HEK293 (cell line): ENCODE results near the gene WNT2.

Experiments used
- CTCF ChIP-seq: fragments of 450-650 bp; formaldehyde crosslinking; IDR thresholded peaks from 2 replicates; pipeline ENCODE4 v1.5.1; 2016; ENCODE audit warnings: missing biosample characterization, missing genetic modification characterization
- IKZF3 ChIP-seq: fragments of 450-650 bp; IDR thresholded peaks from 2 replicates; pipeline ENCODE4 v1.5.0; 2018; ENCODE audit warnings: missing biosample characterization, mild to moderate bottlenecking, missing genetic modification characterization, moderate library complexity
- TCF7L2 ChIP-seq: IDR thresholded peaks from 2 replicates; pipeline ENCODE4 v1.6.1; 2011; ENCODE audit warnings: low read depth, mild to moderate bottlenecking, inconsistent platforms, low read length, moderate library complexity, borderline replicate concordance
- TSHZ1 ChIP-seq: fragments of 450-650 bp; formaldehyde crosslinking; IDR thresholded peaks from 2 replicates; pipeline ENCODE4 v1.5.1; 2016; ENCODE audit warnings: missing biosample characterization, missing genetic modification characterization, borderline replicate concordance
- ZBTB17 ChIP-seq: fragments of 450-650 bp; formaldehyde crosslinking; IDR thresholded peaks from 2 replicates; pipeline ENCODE4 v1.5.1; 2016; ENCODE audit warnings: missing biosample characterization, missing genetic modification characterization
- ZBTB49 ChIP-seq: fragments of 450-650 bp; formaldehyde crosslinking; IDR thresholded peaks from 2 replicates; pipeline ENCODE4 v1.5.1; 2016; ENCODE audit warnings: missing biosample characterization, missing genetic modification characterization, low read depth
- ZNF112 ChIP-seq: fragments of 450-650 bp; formaldehyde crosslinking; IDR thresholded peaks from 2 replicates; pipeline ENCODE4 v1.5.0; 2017; ENCODE audit warnings: missing biosample characterization, missing genetic modification characterization
- ZNF121 ChIP-seq: fragments of 450-650 bp; formaldehyde crosslinking; IDR thresholded peaks from 2 replicates; pipeline ENCODE4 v1.5.1; 2016; ENCODE audit warnings: missing biosample characterization, missing genetic modification characterization
- ZNF274 ChIP-seq, 2 experiments: fragments of 200-500 bp in 1 of 2; fragments of 450-650 bp in 1 of 2; sonication (Bioruptor generic) in 1 of 2; formaldehyde crosslinking in 1 of 2; IDR thresholded peaks; 2 replicates each; pipeline versions ENCODE4 v1.5.1 to v1.6.1; 2014 to 2016; ENCODE audit warnings: borderline replicate concordance in 1 of 2, inconsistent platforms in 1 of 2, low read length in 1 of 2, missing biosample characterization in 1 of 2, missing genetic modification characterization in 1 of 2
- ZNF280D ChIP-seq: fragments of 450-650 bp; formaldehyde crosslinking; IDR thresholded peaks from 2 replicates; pipeline ENCODE4 v1.5.1; 2016; ENCODE audit warnings: missing biosample characterization, missing genetic modification characterization
- ZNF433 ChIP-seq: fragments of 450-650 bp; formaldehyde crosslinking; IDR thresholded peaks from 2 replicates; pipeline ENCODE4 v1.5.1; 2016; ENCODE audit warnings: missing biosample characterization, missing genetic modification characterization, low read depth
- ZNF501 ChIP-seq: fragments of 450-650 bp; formaldehyde crosslinking; IDR thresholded peaks from 2 replicates; pipeline ENCODE4 v1.5.1; 2016; ENCODE audit warnings: missing biosample characterization, missing genetic modification characterization

- TF ChIP-seq ZNF121 (tag by site-specific recombination): no peak
- no peak for TF ChIP-seq ZNF112
- TF ChIP-seq ZNF274 (IDR thresholded peaks at IDR 0.05; ENCODE audit: low read length): no peak
- no peak for TF ChIP-seq ZNF274 (tag by site-specific recombination; IDR thresholded peaks at IDR 0.05; ENCODE audit: borderline replicate concordance)
- TF ChIP-seq CTCF (tag by site-specific recombination): no peak
- TF ChIP-seq IKZF3 (tag by site-specific recombination): no peak
- TF ChIP-seq TCF7L2: no peak
- no peak for TF ChIP-seq ZNF501 (tag by site-specific recombination)
- no peak for TF ChIP-seq ZNF433
- no peak for TF ChIP-seq ZBTB49
- TF ChIP-seq ZBTB17 (tag by site-specific recombination): no peak
- no peak for TF ChIP-seq TSHZ1 (tag by site-specific recombination)
- no peak for TF ChIP-seq ZNF280D (tag by site-specific recombination)
Measured at GRCh38 chr7:117350027-117350426, 27.2 kb upstream of the WNT2 start.
